Pancreas (tissue), 10 donors: ENCODE results near the gene TTLL4. TPM values are rescaled to one million over a fixed set of nuclear protein-coding genes. Genes with fewer than 3 reads are reported as not detected.

Source experiments
- ATAC-seq, 4 donors: fragments of 200-7000 bp; cut with Tn5 transposase; one replicate each; pipeline versions ENCODE4 v1.8.0 to v1.9.1; 2020; ENCODE audit warnings: mild to moderate bottlenecking in 4 of 4, moderate library complexity in 4 of 4
- DNase-seq, 6 donors: peaks; one replicate each; pipeline ENCODE4 v3.0.0-alpha.2; 2020
- FAIRE-seq: peaks from 2 replicates; lab custom pipeline; 2012; peaks lifted over from hg19 to GRCh38; lab: Jason Lieb, UNC
- H3K27ac ChIP-seq, 4 donors: fragments of 200-600 bp; sonication (generic); 1 replicate in 3 of 4; 2 replicates in 1 of 4; pipeline versions ENCODE4 v1.5.0 to v1.8.0; 2020
- H3K27me3 ChIP-seq, 4 donors: fragments of 200-600 bp; one replicate each; pipeline ENCODE4 v1.8.0; 2021
- H3K36me3 ChIP-seq, 3 donors: fragments of 200-600 bp; sonication (generic) in 1 of 3; one replicate each; pipeline versions ENCODE4 v1.5.0 to v1.8.0; 2020 to 2021
- H3K4me1 ChIP-seq, 3 donors: fragments of 200-600 bp; one replicate each; pipeline ENCODE4 v1.8.0; 2021
- H3K4me3 ChIP-seq, 4 donors: fragments of 200-600 bp; sonication (generic) in 2 of 4; one replicate each; pipeline versions ENCODE4 v1.5.0 to v1.8.0; 2020 to 2021
- H3K9me3 ChIP-seq, 4 donors: fragments of 200-600 bp; one replicate each; pipeline ENCODE4 v1.8.0; 2021
- CTCF ChIP-seq, 4 donors: fragments of 200-600 bp; sonication (generic) in 3 of 4; IDR thresholded peaks; one replicate each; pipeline versions ENCODE4 v1.5.0 to v1.8.0; 2021; ENCODE audit warnings: antibody characterized with exemption in 4 of 4
- WGBS, 2 donors: extraction: QIAGEN DNeasy Blood & Tissue Kit; methylation state at CpG; one replicate each; pipeline ENCODE4 v1.1.7; 2013; 5-methylcytosine and 5-hydroxymethylcytosine counted together
- intact Hi-C, 3 donors: fragments of 100-400 bp; cut with DNase I; formaldehyde crosslinking; loops; one replicate each; pipeline versions ENCODE4 v1.11.1 to v1.14.2; 2022
- polyA plus RNA-seq, 2 donors: library from polyadenylated mRNA; stranded (reverse); fragments of 200-250 nt; gene quantifications; one replicate each; pipeline ENCODE4 v1.2.3, GENCODE V29; 2013
- total RNA-seq, 6 donors: library from RNA; stranded (reverse); fragmentation: NEBNext Ultra II Directional in 4 of 6; extraction: Animal tissue kit (Norgen Biotek cat#: 25700) in 4 of 6; gene quantifications; one replicate each; pipeline versions ENCODE4 v1.2.1 to v1.2.4, GENCODE V29; 2021 to 2023
- donor health status: healthy with polysubstance abuse.
- donor health status: DM: no; HTN: no; CAD: no; lungs with moderate emphysema.
- donor health status: DM: no; HTN: no; CAD: no.
- donor health status: control.
- donor health status: control.
- donor health status: Bipolar disorder and iron deficiency.
- donor health status: DM: yes; HTN: yes; CAD: no.
- donor health status: DM: no; HTN: no; CAD: no.
- donor health status: DM: no; HTN: no; CAD: no.
- donor health status: DM: yes; HTN: yes; CAD: no.

The TTLL4 gene
- total and polyA plus RNA-seq, 8 donors, result 12.0 to 25.3 (median 16.0) TPM

GRCh38 chr2:218782528-218782844 lies 71.9 kb downstream of the TTLL4 start:
- intact Hi-C loops, result no loop called here
- Histone ChIP-seq H3K27ac (peak overlapping the region in 1 of 4 donors; percentile 65), H3K36me3 (no peaks in the 10 kb centered on the region), H3K27me3 (no peaks in the 10 kb centered on the region), H3K4me3 (peak overlapping the region; percentile 55 to 69 (median 64)), H3K9me3 (no peaks in the 10 kb centered on the region), H3K4me1 (peaks cover 0 to 4% (median 0%) of the 10 kb centered on the region in 3 donors)
- WGBS, 2 donors, result 18 to 35% methylated on average over 6 of the region's 6 CpGs
- DNase-seq (no peak), ATAC-seq (peak in 3 of 4 donors; percentile 11 to 32 (median 29)), FAIRE-seq (no peak)
- no peak for TF ChIP-seq CTCF (IDR thresholded peaks at IDR 0.05)

DNA sequence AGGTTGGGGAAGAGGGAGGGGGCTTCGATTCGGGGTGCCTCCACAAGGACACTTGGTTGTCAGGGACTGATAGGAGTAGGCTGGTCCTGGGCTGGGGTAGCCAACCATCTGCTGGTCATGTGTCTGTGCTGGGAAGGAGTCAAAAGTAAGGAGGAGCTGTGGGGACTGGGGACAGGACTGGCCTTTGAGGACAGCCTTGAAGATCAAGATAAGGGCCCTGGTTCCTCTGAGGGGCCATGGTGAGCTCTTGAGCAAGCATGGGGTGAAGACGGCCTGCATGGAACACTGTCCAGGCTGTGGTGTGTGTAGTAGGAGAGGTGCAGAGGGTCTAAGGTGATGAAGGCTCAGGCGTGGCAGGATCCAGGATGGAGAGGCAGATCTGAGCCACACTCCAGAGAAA lies 73.1 kb downstream of the TTLL4 start:
- no peak for FAIRE-seq
- peaks cover 0 to 4% (median 0%) of the 10 kb centered on the region in 3 donors for H3K4me1 ChIP-seq
- intact Hi-C loops, result no loop called here
- WGBS, 2 donors, result 92 to 98% methylated on average over 4 of the region's 4 CpGs
- no peak for ATAC-seq
- no peaks in the 10 kb centered on the region for H3K36me3 ChIP-seq
- H3K27ac ChIP-seq, result no peak overlapping the region
- no peak overlapping the region for H3K4me3 ChIP-seq
- no peak for TF ChIP-seq CTCF (IDR thresholded peaks at IDR 0.05)
- H3K9me3 ChIP-seq, result no peaks in the 10 kb centered on the region
- H3K27me3 ChIP-seq, result no peaks in the 10 kb centered on the region
- DNase-seq, result no peak

DNA sequence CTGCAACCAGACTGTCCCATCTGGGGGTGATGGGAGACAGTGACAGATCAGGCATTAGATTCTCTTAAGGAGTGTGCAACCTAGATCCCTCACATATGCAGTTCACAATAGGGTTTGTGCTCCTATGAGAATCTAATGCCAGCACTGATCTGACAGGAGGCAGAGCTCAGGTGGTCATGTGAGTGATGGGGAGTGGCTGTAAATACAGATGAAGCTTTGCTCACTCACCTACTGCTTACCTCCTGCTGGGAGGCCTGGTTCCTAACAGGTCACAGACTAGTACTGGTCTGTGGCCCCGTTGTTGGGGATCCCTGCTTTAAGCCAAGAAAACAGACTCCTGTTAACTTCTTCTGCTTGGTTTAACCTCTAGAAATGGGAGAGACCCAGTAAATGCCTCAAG lies 74.5 kb downstream of the TTLL4 start:
- TF ChIP-seq CTCF (IDR thresholded peaks at IDR 0.05), result no peak
- H3K4me3 ChIP-seq, result no peak overlapping the region

DNA sequence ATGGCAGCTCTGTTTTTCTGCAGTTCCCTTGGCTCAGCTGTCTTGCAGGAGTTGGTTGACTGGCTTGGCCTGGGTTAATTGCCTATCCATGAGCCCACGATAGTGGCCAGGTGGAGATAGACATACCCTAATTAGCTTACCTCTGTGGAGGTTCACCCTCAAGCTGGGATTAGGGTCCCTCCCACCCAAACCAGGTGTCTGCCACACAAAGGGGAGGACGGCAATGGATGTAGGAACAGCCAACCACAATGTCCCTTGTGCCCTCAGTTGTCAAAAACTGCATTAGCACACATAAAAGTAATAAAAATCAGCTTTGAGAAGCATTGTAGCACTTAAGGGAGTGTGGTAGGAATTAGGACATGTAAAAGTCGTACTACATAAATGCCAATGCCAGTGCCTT lies 75.5 kb downstream of the TTLL4 start:
- FAIRE-seq (no peak), DNase-seq (no peak), ATAC-seq (no peak)
- H3K36me3 ChIP-seq, result no peaks in the 10 kb centered on the region
- no peak overlapping the region for H3K27ac ChIP-seq
- no peak overlapping the region for H3K4me3 ChIP-seq
- TF ChIP-seq CTCF (IDR thresholded peaks at IDR 0.05), result no peak
- 84 to 89% methylated on average over 3 of the region's 3 CpGs for WGBS, 2 donors
- H3K9me3 ChIP-seq, result no peaks in the 10 kb centered on the region
- intact Hi-C loops, result no loop called here
- no peaks in the 10 kb centered on the region for H3K27me3 ChIP-seq
- H3K4me1 ChIP-seq, result peaks cover 0 to under 1% (median 0%) of the 10 kb centered on the region in 3 donors

More for the DNA sequence above, 74.5 kb downstream of the TTLL4 start:
- ATAC-seq (no peak), FAIRE-seq (no peak), DNase-seq (no peak)
- WGBS, 2 donors, result 26 to 30% methylated on average over 1 of the region's 1 CpG
- H3K4me1 ChIP-seq, result peaks cover 0 to 4% (median 0%) of the 10 kb centered on the region in 3 donors
- no peaks in the 10 kb centered on the region for H3K27me3 ChIP-seq
- no peaks in the 10 kb centered on the region for H3K36me3 ChIP-seq
- no peaks in the 10 kb centered on the region for H3K9me3 ChIP-seq
- no peak overlapping the region for H3K27ac ChIP-seq
- intact Hi-C loops, result no loop called here

- Histone ChIP-seq H3K27me3 (no peaks in the 10 kb centered on the region), H3K9me3 (no peaks in the 10 kb centered on the region), H3K4me3 (no peak overlapping the region), H3K27ac (no peak overlapping the region), H3K4me1 (no peaks in the 10 kb centered on the region), H3K36me3 (no peaks in the 10 kb centered on the region)
- TF ChIP-seq CTCF (IDR thresholded peaks at IDR 0.05), result no peak
- intact Hi-C loops, result no loop called here
- DNase-seq, result no peak
- FAIRE-seq, result no peak
- 83 to 93% methylated on average over 2 of the region's 2 CpGs for WGBS, 2 donors
- ATAC-seq, result no peak
Measured at GRCh38 chr2:218788529-218789255, 78.1 kb downstream of the TTLL4 start.
